T-helper 17 cell (primary cell): Measurements from ENCODE around the gene LEP. TPM values are rescaled to one million over a fixed set of nuclear protein-coding genes. Genes with fewer than 3 reads are reported as not detected.

ENCODE experiments used
- ATAC-seq: fragments of 150-1000 bp; cut with Tn5 transposase; 2 replicates; pipeline ENCODE4 v1.10.0; 2021; ENCODE audit warnings: mild to moderate bottlenecking, moderate library complexity
- DNase-seq, 3 donors: peaks; one replicate each; pipeline versions ENCODE4 v3.0.0 to v3.0.0-alpha.2; 2020 to 2021
- H3K9me3 ChIP-seq: one replicate; pipeline ENCODE4 v1.7.0; 2013; ENCODE audit warnings: low read length, mild to moderate bottlenecking; ENCODE audit not compliant: control insufficient read depth, poor library complexity, severe bottlenecking
- H3K27ac Mint-ChIP-seq: one replicate; pipeline ENCODE4 v1.8.0; 2022; ENCODE audit warnings: mild to moderate bottlenecking, moderate library complexity, mixed read lengths
- H3K27me3 Mint-ChIP-seq: one replicate; pipeline ENCODE4 v1.8.0; 2022; ENCODE audit warnings: mixed read lengths
- H3K36me3 Mint-ChIP-seq: one replicate; pipeline ENCODE4 v1.8.0; 2022; ENCODE audit warnings: low read depth, mixed read lengths
- H3K4me1 Mint-ChIP-seq: one replicate; pipeline ENCODE4 v1.8.0; 2022; ENCODE audit warnings: mild to moderate bottlenecking, mixed read lengths
- H3K4me3 Mint-ChIP-seq: one replicate; pipeline ENCODE4 v1.8.0; 2022; ENCODE audit warnings: mild to moderate bottlenecking, moderate library complexity, mixed read lengths
- total RNA-seq, 4 donors: library from RNA in 2 of 4; stranded (reverse) in 2 of 4; gene quantifications; one replicate each; pipeline ENCODE4 v1.2.3 and lab custom pipeline; 2022 to 2026

LEP gene
- total RNA-seq, 2 donors from 2014 or later = not detected

- no peak overlapping the region for H3K27ac Mint-ChIP-seq
- ATAC-seq = no peak
- no peak for DNase-seq
- H3K27me3 Mint-ChIP-seq = peaks cover 57% of the 10 kb centered on the region
- H3K4me1 Mint-ChIP-seq = no peaks in the 10 kb centered on the region
- H3K4me3 Mint-ChIP-seq = no peak overlapping the region
- H3K36me3 Mint-ChIP-seq = peaks cover 5% of the 10 kb centered on the region
- no peaks in the 10 kb centered on the region for H3K9me3 ChIP-seq
These were observed 23.4 kb downstream of the LEP start for GRCh38 chr7:128264477-128264876.

GRCh38 chr7:128265156-128265905 lies 24.3 kb downstream of the LEP start:
- Mint-ChIP-seq H3K36me3 (peaks cover 5% of the 10 kb centered on the region), H3K27ac (no peak overlapping the region), H3K4me3 (no peak overlapping the region), H3K27me3 (peaks cover 58% of the 10 kb centered on the region), H3K4me1 (no peaks in the 10 kb centered on the region)
- H3K9me3 ChIP-seq = no peaks in the 10 kb centered on the region
- ATAC-seq (no peak), DNase-seq (no peak)

DNA sequence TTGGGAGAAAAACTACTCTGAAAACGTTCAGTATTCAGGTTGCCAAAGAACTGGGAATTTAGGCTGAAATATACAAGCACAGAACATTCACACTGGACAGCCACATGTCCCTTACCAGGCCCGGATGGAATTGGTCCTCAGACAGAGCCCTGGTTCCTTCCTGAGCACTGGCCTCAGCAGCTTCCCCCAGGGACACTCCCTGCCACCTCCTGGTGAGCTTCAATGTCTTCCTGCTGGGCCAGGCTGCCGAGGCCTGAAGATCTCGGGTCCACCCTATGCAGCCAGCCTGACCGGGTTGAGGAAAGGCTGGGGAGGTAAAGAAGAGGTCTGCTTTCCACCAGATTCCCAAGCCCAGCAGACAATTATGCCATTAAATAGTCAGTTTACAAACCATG lies 24.8 kb downstream of the LEP start:
- Mint-ChIP-seq H3K27ac (no peak overlapping the region), H3K4me1 (no peaks in the 10 kb centered on the region), H3K27me3 (peaks cover 54% of the 10 kb centered on the region), H3K36me3 (peaks cover 5% of the 10 kb centered on the region), H3K4me3 (no peak overlapping the region)
- no peaks in the 10 kb centered on the region for H3K9me3 ChIP-seq
- DNase-seq (no peak), ATAC-seq (no peak)

DNA sequence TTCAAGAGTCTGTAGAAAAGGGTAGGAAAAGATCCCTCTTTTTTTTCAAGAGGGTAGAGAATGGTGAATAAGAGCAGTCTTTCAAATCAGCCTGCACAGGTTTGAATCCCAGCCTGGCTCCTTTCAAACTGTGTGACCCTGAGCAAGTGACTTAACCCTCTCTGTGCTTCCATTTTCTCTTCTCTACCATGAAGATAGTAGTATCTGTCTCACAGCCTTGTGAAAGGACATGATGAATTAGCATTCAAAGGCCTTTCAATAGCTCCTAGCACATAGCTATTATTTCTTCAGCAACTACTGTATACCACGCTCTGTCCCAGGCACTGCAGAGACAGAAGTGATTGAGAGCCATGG lies 25.4 kb downstream of the LEP start:
- H3K9me3 ChIP-seq = no peaks in the 10 kb centered on the region
- peaks cover 5% of the 10 kb centered on the region for H3K36me3 Mint-ChIP-seq
- ATAC-seq (no peak), DNase-seq (no peak)
- H3K27me3 Mint-ChIP-seq = peaks cover 54% of the 10 kb centered on the region
- H3K27ac Mint-ChIP-seq = no peak overlapping the region
- H3K4me1 Mint-ChIP-seq = no peaks in the 10 kb centered on the region
- no peak overlapping the region for H3K4me3 Mint-ChIP-seq

DNA sequence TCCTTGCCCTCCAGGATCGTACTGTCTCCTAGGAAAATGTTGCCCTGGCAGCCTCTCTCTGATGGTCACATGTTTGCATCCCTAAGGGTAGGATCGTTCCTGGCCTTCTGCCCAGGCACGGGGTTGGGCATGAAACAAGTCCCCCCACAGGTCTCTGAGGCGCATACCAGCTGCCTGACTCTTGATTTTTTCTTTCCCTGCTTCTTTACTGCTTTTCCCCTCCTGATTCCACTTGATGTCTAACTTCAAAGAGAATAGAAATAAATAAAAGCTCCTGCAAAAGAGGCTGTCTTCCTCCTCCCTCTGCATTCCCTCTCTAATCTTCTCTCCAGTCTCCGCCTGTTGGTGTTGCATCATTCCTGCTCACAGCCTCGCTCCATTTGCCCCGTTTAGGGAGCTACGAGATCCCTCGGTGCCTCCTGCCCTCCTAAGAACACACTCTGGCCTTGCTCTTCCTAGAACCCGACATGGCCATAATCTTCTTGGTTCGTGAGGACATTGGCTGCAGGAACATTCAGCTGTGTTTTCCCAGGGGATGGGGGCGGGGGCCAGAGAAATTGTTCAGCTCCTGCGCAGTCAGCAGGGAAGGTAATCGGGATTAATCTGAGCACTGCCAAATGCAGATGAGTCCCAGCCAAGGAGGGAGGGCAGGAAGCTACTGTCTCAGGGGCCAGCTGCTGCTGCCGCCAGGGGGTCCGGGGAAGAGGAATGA lies 26.0 kb downstream of the LEP start:
- Mint-ChIP-seq H3K4me3 (no peak overlapping the region), H3K27me3 (peaks cover 54% of the 10 kb centered on the region), H3K4me1 (no peaks in the 10 kb centered on the region), H3K36me3 (peaks cover 5% of the 10 kb centered on the region), H3K27ac (no peak overlapping the region)
- DNase-seq (no peak), ATAC-seq (no peak)
- no peaks in the 10 kb centered on the region for H3K9me3 ChIP-seq

- ATAC-seq = no peak
- no peaks in the 10 kb centered on the region for H3K9me3 ChIP-seq
- no peaks in the 10 kb centered on the region for H3K4me1 Mint-ChIP-seq
- peaks cover 5% of the 10 kb centered on the region for H3K36me3 Mint-ChIP-seq
- H3K27ac Mint-ChIP-seq = no peak overlapping the region
- H3K4me3 Mint-ChIP-seq = no peak overlapping the region
- DNase-seq = no peak
- H3K27me3 Mint-ChIP-seq = peaks cover 58% of the 10 kb centered on the region
These were observed 26.5 kb downstream of the LEP start for GRCh38 chr7:128267595-128267924.

DNA sequence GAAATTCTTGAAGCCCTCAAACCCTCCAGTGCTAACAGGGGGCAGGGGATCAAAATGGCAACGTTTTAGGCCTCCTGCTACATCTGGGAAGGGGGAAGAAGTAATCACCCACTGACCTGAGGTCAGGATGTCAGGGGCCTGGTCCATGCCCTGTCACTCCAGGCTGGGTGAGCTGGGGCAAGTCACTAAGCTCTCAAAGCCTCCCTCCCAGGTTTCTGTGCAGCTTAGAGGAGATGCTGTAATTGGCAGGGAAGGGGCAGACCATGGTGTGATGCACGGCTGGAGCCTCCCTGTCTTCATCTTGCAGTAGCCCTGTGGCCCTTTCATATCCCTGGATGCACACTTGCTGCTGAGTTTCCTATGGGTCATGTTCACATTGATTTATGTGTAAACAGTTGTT lies 27.2 kb downstream of the LEP start:
- H3K4me1 Mint-ChIP-seq = no peaks in the 10 kb centered on the region
- H3K36me3 Mint-ChIP-seq = peaks cover 5% of the 10 kb centered on the region
- ATAC-seq = no peak
- no peak overlapping the region for H3K27ac Mint-ChIP-seq
- H3K4me3 Mint-ChIP-seq = no peak overlapping the region
- no peak for DNase-seq
- H3K9me3 ChIP-seq = no peaks in the 10 kb centered on the region
- H3K27me3 Mint-ChIP-seq = peaks cover 61% of the 10 kb centered on the region

GRCh38 chr7:128270826-128271272 lies 29.8 kb downstream of the LEP start:
- DNase-seq (no peak), ATAC-seq (no peak)
- no peaks in the 10 kb centered on the region for H3K9me3 ChIP-seq
- peaks cover 2% of the 10 kb centered on the region for H3K4me1 Mint-ChIP-seq
- no peak overlapping the region for H3K27ac Mint-ChIP-seq
- peaks cover 61% of the 10 kb centered on the region for H3K27me3 Mint-ChIP-seq
- H3K36me3 Mint-ChIP-seq = peaks cover 5% of the 10 kb centered on the region
- H3K4me3 Mint-ChIP-seq = no peak overlapping the region

GRCh38 chr7:128271471-128271941 lies 30.4 kb downstream of the LEP start:
- Mint-ChIP-seq H3K36me3 (peaks cover 5% of the 10 kb centered on the region), H3K27me3 (peaks cover 54% of the 10 kb centered on the region), H3K4me3 (no peak overlapping the region), H3K4me1 (peaks cover 2% of the 10 kb centered on the region), H3K27ac (no peak overlapping the region)
- H3K9me3 ChIP-seq = no peaks in the 10 kb centered on the region
- ATAC-seq (no peak), DNase-seq (no peak)

- ATAC-seq (no peak), DNase-seq (no peak)
- H3K4me3 Mint-ChIP-seq = no peak overlapping the region
- peaks cover 4% of the 10 kb centered on the region for H3K36me3 Mint-ChIP-seq
- peaks cover 49% of the 10 kb centered on the region for H3K27me3 Mint-ChIP-seq
- peaks cover 2% of the 10 kb centered on the region for H3K4me1 Mint-ChIP-seq
- H3K27ac Mint-ChIP-seq = no peak overlapping the region
- H3K9me3 ChIP-seq = no peaks in the 10 kb centered on the region
These were observed 30.9 kb downstream of the LEP start for GRCh38 chr7:128271942-128272481.

- H3K27me3 Mint-ChIP-seq = peaks cover 27% of the 10 kb centered on the region
- no peaks in the 10 kb centered on the region for H3K9me3 ChIP-seq
- H3K4me1 Mint-ChIP-seq = peaks cover 2% of the 10 kb centered on the region
- peak overlapping the region; percentile 65 for H3K27ac Mint-ChIP-seq
- DNase-seq (no peak), ATAC-seq (no peak)
- H3K4me3 Mint-ChIP-seq = no peak overlapping the region
- no peaks in the 10 kb centered on the region for H3K36me3 Mint-ChIP-seq
These were observed 33.3 kb downstream of the LEP start for GRCh38 chr7:128274246-128274883.

DNA sequence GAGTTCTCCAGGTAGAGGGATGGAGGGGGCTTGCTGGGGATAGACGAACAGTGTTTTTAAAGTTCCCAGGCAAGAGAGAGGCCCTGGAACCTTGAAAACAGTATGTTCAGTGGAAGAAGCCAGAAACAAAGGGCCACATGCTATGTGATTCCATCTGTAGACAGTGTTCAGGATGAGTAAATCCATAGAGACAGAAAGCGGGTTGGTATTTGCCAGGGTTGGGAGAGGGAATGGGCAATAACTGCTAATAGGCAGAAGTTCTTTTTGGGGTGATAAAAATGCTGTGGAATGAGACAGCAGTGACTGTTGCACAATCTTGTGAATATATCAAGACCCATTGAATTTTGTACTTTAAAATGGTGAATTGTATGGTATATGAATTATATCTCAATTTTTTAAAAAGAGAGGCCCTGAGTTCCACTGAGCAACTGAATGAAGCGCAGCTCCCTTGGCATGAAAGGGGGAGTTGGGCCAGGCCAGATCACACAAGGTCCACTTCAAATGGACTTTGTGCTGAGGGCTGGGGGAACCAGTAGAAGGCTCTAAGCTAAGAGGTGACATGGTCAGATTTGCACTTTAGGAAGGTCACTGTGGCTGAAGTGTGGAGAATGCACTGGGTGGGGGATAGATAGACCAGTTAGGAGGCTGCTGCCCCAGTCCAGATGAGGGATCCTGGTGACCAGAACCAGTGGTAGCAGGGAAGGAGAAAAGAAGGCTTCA lies 34.0 kb downstream of the LEP start:
- ATAC-seq (no peak), DNase-seq (no peak)
- Mint-ChIP-seq H3K27me3 (peaks cover 20% of the 10 kb centered on the region), H3K4me1 (peaks cover 2% of the 10 kb centered on the region), H3K4me3 (no peak overlapping the region), H3K27ac (peak overlapping the region; percentile 65), H3K36me3 (no peaks in the 10 kb centered on the region)
- H3K9me3 ChIP-seq = no peaks in the 10 kb centered on the region

- ATAC-seq (no peak), DNase-seq (no peak)
- no peaks in the 10 kb centered on the region for H3K36me3 Mint-ChIP-seq
- no peak overlapping the region for H3K4me3 Mint-ChIP-seq
- H3K4me1 Mint-ChIP-seq = peaks cover 2% of the 10 kb centered on the region
- H3K27ac Mint-ChIP-seq = no peak overlapping the region
- H3K27me3 Mint-ChIP-seq = peaks cover 16% of the 10 kb centered on the region
- no peaks in the 10 kb centered on the region for H3K9me3 ChIP-seq
These were observed 34.6 kb downstream of the LEP start for GRCh38 chr7:128275681-128276080.
